Activated T-helper 1 cell treated with anti-CD3 and anti-CD28 coated beads, Interleukin-12 subunit alpha, Interleukin-12 subunit beta, Interleukin-2, Interleukin-4 antibody, amounts not matched to agents 30 ng/mL and 10 ng/mL and 1 ng/mL, durations not matched to agents 14 hours and 24 hours and 36 hours (primary cell): ENCODE data around the gene PPM1N. TPM values are rescaled to one million over a fixed set of nuclear protein-coding genes. Genes with fewer than 3 reads are reported as not detected.

Experiments
- DNase-seq: peaks from one replicate; pipeline ENCODE4 v3.0.0; 2021; ENCODE audit warnings: low spot score
- H3K27ac Mint-ChIP-seq: one replicate; pipeline ENCODE4 v1.8.0; 2021; ENCODE audit warnings: mild to moderate bottlenecking, mixed read lengths
- H3K27me3 Mint-ChIP-seq: one replicate; pipeline ENCODE4 v1.8.0; 2022; ENCODE audit warnings: mild to moderate bottlenecking, moderate library complexity, mixed read lengths; ENCODE audit not compliant: insufficient read depth
- H3K36me3 Mint-ChIP-seq: one replicate; pipeline ENCODE4 v1.8.0; 2021; ENCODE audit warnings: low read depth, mixed read lengths
- H3K4me1 Mint-ChIP-seq: one replicate; pipeline ENCODE4 v1.8.0; 2021; ENCODE audit warnings: low read depth, mixed read lengths
- H3K4me3 Mint-ChIP-seq: one replicate; pipeline ENCODE4 v1.8.0; 2021; ENCODE audit warnings: mild to moderate bottlenecking, moderate library complexity, mixed read lengths
- H3K9me3 Mint-ChIP-seq: one replicate; pipeline ENCODE4 v1.8.0; 2021; ENCODE audit warnings: mixed read lengths
- intact Hi-C: fragments of 100-400 bp; cut with micrococcal nuclease; formaldehyde crosslinking; loops from one replicate; pipeline ENCODE4 v1.15.1; 2024
- total RNA-seq: library from RNA; stranded (reverse); gene quantifications from 2 replicates; pipeline ENCODE4 v1.2.3, GENCODE V29; 2022

The PPM1N gene, protein sequence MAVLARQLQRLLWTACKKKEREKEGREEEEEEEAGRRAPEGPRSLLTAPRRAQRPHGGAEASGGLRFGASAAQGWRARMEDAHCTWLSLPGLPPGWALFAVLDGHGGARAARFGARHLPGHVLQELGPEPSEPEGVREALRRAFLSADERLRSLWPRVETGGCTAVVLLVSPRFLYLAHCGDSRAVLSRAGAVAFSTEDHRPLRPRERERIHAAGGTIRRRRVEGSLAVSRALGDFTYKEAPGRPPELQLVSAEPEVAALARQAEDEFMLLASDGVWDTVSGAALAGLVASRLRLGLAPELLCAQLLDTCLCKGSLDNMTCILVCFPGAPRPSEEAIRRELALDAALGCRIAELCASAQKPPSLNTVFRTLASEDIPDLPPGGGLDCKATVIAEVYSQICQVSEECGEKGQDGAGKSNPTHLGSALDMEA
- total RNA-seq = 1.0 and 1.3 TPM in 2 replicates

DNA sequence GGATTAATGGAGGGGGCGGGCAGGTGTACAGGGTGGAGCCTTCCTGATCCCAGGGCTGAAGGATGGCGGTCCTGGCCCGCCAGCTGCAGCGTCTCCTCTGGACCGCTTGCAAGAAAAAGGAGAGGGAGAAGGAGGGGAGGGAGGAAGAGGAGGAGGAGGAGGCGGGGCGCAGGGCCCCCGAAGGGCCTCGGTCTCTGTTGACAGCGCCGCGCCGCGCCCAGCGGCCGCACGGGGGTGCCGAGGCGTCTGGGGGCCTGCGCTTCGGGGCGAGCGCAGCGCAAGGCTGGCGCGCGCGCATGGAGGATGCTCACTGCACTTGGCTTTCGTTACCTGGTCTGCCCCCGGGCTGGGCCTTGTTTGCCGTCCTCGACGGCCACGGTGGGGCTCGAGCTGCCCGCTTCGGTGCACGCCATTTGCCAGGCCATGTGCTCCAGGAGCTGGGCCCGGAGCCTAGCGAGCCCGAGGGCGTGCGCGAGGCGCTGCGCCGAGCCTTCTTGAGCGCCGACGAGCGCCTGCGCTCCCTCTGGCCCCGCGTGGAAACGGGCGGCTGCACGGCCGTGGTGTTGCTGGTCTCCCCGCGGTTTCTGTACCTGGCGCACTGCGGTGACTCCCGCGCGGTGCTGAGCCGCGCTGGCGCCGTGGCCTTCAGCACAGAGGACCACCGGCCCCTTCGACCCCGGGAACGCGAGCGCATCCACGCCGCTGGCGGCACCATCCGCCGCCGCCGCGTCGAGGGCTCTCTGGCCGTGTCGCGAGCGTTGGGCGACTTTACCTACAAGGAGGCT lies at the start of gene PPM1N:
Gene PPM1N (plus strand): TSS at position 33 of the 785 bp plus-strand sequence. CDS start 30 bp downstream, at position 63.
- H3K4me1 Mint-ChIP-seq = peaks cover 32% of the 10 kb centered on the region
- DNase-seq = peak; percentile 42
- H3K9me3 Mint-ChIP-seq = no peaks in the 10 kb centered on the region
- peaks cover 32% of the 10 kb centered on the region for H3K27me3 Mint-ChIP-seq
- H3K36me3 Mint-ChIP-seq = peaks cover 2% of the 10 kb centered on the region
- H3K27ac Mint-ChIP-seq = peak within 1 kb of the TSS; percentile 71
- H3K4me3 Mint-ChIP-seq = peak within 1 kb of the TSS; percentile 80
- intact Hi-C loops = no loop called here

DNA sequence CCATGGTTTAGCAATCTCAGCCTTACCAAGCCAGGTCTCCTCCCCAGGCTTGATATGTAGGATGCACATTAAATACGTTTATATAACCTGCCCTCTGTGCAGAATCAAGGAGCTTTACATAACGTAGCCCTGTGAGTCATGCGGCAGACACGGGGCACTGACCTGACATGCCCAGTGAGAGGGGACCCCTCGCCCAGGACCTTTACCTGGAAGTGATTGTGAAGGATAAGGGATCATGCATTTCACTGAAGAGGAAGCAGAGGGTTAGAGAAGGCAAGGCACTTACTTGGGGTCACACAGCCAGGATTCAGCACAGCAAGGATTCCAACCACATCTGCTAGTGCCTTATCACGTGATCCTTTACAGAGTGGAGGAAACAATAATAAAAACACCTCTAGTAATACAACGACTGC lies 49.4 kb upstream of the PPM1N start:
- Mint-ChIP-seq H3K4me1 (peaks cover 37% of the 10 kb centered on the region), H3K27ac (peak overlapping the region; percentile 68), H3K27me3 (peaks cover 7% of the 10 kb centered on the region), H3K9me3 (no peaks in the 10 kb centered on the region), H3K36me3 (peaks cover 2% of the 10 kb centered on the region), H3K4me3 (peak overlapping the region; percentile 67)
- DNase-seq = no peak
- intact Hi-C loops = no loop called here

DNA sequence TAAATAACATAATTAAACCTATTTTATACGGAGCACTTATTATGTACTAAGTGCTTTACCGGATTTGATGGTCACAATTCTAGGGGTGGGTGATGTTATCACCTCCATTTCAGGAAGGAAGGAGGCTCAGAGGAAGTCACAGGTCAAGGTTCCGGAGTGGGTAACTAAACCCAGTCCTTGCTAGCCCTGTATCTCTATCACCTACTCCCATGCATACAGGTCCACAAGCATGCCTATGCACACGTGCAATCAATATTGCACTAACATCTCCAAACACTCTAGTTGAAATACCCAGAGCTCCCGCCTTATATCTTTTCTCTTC lies 48.3 kb upstream of the PPM1N start:
- peaks cover 2% of the 10 kb centered on the region for H3K36me3 Mint-ChIP-seq
- H3K4me3 Mint-ChIP-seq = peak overlapping the region; percentile 89
- no peaks in the 10 kb centered on the region for H3K9me3 Mint-ChIP-seq
- peak overlapping the region; percentile 99 for H3K27ac Mint-ChIP-seq
- peaks cover 32% of the 10 kb centered on the region for H3K4me1 Mint-ChIP-seq
- intact Hi-C loops = loop anchor here (1.0 to 2.0 kb wide), 3 partner anchors 11 to 57 kb away; partner anchors contain the start of gene VASP
- H3K27me3 Mint-ChIP-seq = peaks cover 12% of the 10 kb centered on the region
- no peak for DNase-seq

DNA sequence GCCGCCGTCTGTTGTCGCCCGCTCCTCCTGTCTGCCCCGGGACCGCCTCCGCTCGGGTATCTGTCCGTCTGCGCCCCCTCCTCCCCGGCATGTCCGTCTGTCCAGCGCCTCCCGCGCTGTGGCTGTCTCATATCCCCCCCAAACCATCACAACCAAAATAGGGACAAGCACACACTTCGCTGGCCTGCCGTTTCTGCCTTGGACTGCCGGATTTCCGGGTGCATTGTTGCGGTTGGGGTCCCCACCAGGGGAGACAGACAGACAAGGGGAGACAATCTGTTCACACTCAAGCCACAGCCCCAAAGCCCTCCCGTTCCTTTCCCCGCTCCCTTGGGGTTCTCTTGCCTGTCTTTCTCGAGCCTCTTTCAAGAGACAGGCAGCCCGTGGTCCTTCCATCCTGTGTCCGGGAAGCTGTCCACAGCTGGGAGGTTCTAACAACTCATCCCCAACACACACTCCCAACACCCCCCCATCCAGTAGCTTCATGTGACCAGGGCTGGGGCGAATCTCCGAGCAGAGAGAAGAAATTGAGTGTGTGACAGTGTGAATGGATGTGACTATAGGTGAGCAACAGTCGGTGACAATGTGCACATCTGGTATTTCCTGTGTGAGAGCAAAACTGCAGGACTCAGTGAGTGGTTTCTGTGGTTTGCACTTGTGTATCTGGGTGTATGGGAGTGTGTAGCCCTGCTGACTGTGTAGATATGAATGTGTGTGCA lies 47.0 kb upstream of the PPM1N start:
- intact Hi-C loops = loop anchor here (1.0 to 2.0 kb wide), 2 partner anchors 16 to 56 kb away; partner anchors contain the start of genes FOSB and VASP
- peaks cover 38% of the 10 kb centered on the region for H3K4me1 Mint-ChIP-seq

DNA sequence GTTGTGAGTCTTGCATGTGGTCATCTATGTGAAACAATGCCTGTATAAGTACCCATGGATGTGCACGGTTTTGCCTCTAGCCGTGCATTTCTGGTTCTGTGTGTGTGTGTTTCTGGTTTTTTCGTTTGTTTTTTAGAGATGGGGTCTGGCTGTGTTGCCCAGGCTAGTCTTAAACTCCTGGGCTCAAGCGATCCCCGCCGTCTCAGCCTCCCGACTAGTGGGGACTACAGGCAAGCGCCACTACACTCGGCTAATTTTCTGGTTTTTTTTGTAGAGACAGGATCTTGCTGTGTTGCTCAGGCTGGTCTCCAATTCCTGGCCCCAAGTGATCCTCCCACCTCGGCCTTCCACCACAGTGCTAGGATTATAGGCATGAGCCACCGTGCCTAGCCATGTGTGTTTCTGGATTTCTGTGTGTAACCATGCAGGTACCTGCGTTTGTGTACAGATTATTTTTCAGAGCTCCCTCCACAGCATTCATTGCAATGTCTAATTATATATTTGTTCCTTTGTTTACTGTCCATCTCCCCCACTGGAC lies 46.3 kb upstream of the PPM1N start:
- H3K9me3 Mint-ChIP-seq = no peaks in the 10 kb centered on the region
- H3K36me3 Mint-ChIP-seq = peaks cover 2% of the 10 kb centered on the region

More for the DNA sequence above, 47.0 kb upstream of the PPM1N start:
- peak overlapping the region; percentile 75 for H3K4me3 Mint-ChIP-seq
- H3K27ac Mint-ChIP-seq = peak overlapping the region; percentile 92
- peaks cover 2% of the 10 kb centered on the region for H3K36me3 Mint-ChIP-seq
- no peaks in the 10 kb centered on the region for H3K9me3 Mint-ChIP-seq
- peaks cover 17% of the 10 kb centered on the region for H3K27me3 Mint-ChIP-seq
- DNase-seq = peak; percentile 58

DNA sequence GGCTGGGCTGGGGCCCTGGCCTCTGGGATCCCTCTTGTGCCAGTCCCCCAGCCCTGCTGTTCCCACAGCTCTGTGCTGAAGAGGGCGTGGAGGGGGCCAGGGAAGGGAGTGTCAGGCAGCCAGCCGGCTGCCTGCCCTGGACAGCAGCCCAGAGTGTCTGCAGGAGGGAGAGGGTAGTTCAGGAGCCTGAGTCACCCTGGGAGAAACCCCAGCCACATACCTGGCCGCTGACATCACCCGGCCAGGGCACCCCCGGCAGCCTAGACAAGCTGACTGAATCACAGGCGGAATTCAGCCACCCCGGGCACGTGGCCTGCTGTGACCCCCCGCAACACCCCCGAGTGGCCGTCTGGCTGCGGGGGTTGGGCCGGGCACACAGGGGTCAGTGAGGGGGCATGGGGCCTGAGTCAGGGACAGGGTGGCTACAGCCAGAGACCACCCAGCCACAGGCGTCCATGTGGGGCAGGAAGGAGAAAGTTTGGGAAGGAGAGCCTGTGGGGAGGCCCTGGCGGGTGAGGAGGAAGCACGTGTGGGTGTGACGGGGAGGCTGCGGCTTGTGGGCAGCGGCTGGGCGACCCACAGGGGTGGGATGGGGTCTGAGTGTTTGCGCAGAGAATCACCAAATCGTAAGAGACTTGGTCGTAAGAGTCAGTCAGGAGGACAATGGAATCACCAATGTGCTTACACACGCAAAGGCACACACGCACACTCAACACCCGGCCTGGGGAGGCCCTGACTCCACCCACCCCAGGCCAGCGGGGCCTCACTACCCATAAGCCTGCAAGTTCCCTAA lies 42.3 kb upstream of the PPM1N start:
- DNase-seq = no peak
- intact Hi-C loops = no loop called here
- peaks cover 25% of the 10 kb centered on the region for H3K27me3 Mint-ChIP-seq
- no peaks in the 10 kb centered on the region for H3K9me3 Mint-ChIP-seq
- H3K27ac Mint-ChIP-seq = peak overlapping the region; percentile 59
- no peaks in the 10 kb centered on the region for H3K36me3 Mint-ChIP-seq
- H3K4me1 Mint-ChIP-seq = peaks cover 28% of the 10 kb centered on the region
- H3K4me3 Mint-ChIP-seq = no peak overlapping the region

More for the DNA sequence above, 46.3 kb upstream of the PPM1N start:
- Mint-ChIP-seq H3K27me3 (peaks cover 20% of the 10 kb centered on the region), H3K27ac (peak overlapping the region; percentile 92), H3K4me1 (peaks cover 38% of the 10 kb centered on the region), H3K4me3 (peak overlapping the region; percentile 75)
- intact Hi-C loops = loop anchor here (1.0 to 2.0 kb wide), 2 partner anchors 15 to 55 kb away; partner anchors contain the start of genes FOSB and VASP
- DNase-seq = no peak

DNA sequence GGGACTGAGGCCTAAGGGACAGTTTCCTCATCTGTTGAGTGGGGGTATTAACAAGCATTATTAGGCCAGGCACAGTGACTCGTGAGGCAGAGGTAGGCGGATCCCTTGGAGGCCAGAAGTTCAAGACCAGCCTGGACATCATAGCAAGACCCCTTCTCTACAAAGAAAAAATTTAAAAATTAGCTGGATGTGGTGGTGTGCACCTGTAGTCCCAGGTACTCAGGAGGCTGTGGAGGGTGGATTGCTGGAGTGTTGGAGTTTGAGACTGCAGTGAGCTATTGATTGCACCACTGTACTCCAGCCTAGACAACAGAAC lies 41.8 kb upstream of the PPM1N start:
- no peaks in the 10 kb centered on the region for H3K36me3 Mint-ChIP-seq
- no peak for DNase-seq
- H3K27me3 Mint-ChIP-seq = peaks cover 23% of the 10 kb centered on the region
- no peak overlapping the region for H3K4me3 Mint-ChIP-seq
- H3K9me3 Mint-ChIP-seq = no peaks in the 10 kb centered on the region
- intact Hi-C loops = no loop called here
- H3K27ac Mint-ChIP-seq = no peak overlapping the region
- peaks cover 23% of the 10 kb centered on the region for H3K4me1 Mint-ChIP-seq

DNA sequence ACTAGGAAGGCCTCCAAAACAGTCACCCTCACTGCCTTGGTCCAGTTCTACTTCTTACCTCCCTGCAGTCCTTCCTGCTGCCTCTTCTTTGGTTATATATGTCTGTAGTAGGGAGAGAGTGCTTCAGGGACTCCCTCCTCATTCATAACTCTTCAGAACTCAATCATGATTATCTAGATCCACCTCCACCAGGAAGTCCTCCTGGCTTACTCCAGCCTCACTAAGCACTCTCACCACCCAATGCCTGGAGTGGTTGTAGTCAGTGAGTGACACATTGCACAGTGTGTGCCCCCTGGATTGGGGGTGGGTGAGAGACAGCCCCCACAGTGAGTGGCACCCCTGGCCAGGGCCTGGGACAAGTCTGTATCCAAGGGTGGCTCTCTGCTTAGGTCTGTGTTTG lies 40.5 kb upstream of the PPM1N start:
- no peaks in the 10 kb centered on the region for H3K36me3 Mint-ChIP-seq
- H3K4me3 Mint-ChIP-seq = no peak overlapping the region
- H3K27ac Mint-ChIP-seq = no peak overlapping the region
- peaks cover 21% of the 10 kb centered on the region for H3K27me3 Mint-ChIP-seq
- peaks cover 13% of the 10 kb centered on the region for H3K4me1 Mint-ChIP-seq
- intact Hi-C loops = no loop called here
- DNase-seq = no peak
- no peaks in the 10 kb centered on the region for H3K9me3 Mint-ChIP-seq

DNA sequence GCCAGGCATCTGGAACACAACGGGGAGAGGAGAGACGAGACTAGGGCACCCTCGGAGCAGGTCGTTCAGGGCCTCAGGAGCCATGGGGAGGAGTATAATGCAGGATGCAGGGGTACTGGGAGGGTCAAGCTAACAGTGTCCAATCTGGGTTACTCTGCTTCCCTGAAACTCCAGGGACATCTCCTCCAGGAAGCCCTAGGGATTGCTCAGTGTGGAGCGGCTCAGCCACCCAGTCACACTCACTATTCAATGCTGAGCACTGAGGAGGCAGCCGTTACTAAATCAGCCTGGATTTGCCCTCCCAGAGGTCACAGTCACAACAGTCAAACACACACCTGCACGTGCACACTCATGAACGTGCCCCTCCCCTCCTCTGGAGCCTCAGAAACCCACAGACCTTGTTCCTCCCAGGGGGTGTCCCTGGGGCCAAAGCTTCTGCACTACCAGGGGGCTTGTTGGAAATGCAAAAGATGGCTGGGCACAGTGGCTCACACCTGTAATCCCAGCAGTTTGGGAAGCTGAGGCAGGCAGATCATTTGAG lies 37.4 kb upstream of the PPM1N start:
- Mint-ChIP-seq H3K27me3 (peaks cover 12% of the 10 kb centered on the region), H3K36me3 (no peaks in the 10 kb centered on the region), H3K4me1 (peaks cover 7% of the 10 kb centered on the region), H3K27ac (no peak overlapping the region), H3K9me3 (no peaks in the 10 kb centered on the region), H3K4me3 (no peak overlapping the region)
- DNase-seq = no peak
- intact Hi-C loops = no loop called here

DNA sequence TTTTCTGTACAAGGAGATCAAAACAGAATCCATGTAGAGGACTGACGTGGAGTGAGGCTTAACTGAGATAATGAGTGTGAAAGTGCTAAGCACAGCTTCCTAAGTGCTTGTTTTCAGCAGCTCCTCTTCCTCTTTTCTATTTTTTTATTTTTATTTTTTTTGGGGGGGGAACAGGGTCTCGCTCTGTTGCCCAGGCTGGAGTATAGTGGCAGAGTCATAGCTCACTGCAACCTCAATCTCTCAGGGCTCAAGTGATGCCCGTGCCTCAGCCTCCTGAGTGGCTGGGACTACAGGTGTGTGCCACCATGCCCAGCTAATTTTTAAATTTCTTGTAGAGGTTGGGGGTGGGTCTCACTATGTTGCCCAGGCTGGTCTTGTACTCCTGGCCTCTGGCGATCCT lies 36.1 kb upstream of the PPM1N start:
- no peaks in the 10 kb centered on the region for H3K36me3 Mint-ChIP-seq
- H3K4me1 Mint-ChIP-seq = peaks cover 3% of the 10 kb centered on the region
- H3K4me3 Mint-ChIP-seq = no peak overlapping the region

DNA sequence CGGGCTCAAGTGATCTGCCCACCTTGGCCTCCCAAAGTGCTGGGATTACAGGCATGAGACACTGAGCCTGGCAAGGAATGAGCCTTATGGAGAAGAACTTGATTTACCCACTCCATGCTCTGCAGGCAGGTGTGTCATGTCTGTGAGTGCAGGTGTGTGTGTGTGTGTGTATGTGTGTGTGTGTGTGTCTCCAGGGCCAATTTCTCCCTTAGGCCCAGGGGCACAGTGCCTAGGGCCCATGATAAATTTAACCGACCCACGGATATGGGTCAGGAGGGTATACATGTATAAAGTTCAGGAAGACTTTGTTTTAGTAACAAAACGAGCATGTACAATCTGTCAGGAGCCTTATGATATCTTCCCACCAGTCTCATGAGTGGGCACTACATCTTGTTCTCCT lies 35.0 kb upstream of the PPM1N start:
- no peaks in the 10 kb centered on the region for H3K9me3 Mint-ChIP-seq
- no peaks in the 10 kb centered on the region for H3K36me3 Mint-ChIP-seq
- no peak overlapping the region for H3K4me3 Mint-ChIP-seq
- no peak overlapping the region for H3K27ac Mint-ChIP-seq
- peaks cover 11% of the 10 kb centered on the region for H3K4me1 Mint-ChIP-seq
- H3K27me3 Mint-ChIP-seq = peaks cover 9% of the 10 kb centered on the region
- no peak for DNase-seq
- intact Hi-C loops = no loop called here

More for the DNA sequence above, 36.1 kb upstream of the PPM1N start:
- intact Hi-C loops = no loop called here
- H3K27me3 Mint-ChIP-seq = peaks cover 9% of the 10 kb centered on the region
- no peaks in the 10 kb centered on the region for H3K9me3 Mint-ChIP-seq
- DNase-seq = no peak
- no peak overlapping the region for H3K27ac Mint-ChIP-seq

DNA sequence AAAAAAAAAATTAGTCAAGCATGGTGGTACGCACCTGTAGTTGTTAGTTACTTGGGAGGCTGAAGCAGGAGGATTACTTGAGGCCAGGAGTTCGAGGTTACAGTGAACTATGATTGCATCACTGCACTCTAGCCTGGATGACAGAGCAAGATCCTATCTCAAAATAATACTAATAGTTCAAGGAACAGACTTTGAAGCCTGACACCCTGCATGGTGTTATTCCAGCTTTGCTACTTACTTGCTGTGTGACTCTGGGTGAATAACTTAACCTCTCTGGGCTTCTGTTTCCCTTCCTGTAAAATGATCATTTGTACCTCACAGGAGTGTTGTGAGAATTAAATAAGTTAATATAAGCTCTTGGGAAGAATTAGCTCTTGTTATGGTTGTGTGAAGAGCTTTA lies 34.0 kb upstream of the PPM1N start:
- H3K9me3 Mint-ChIP-seq = no peaks in the 10 kb centered on the region
- intact Hi-C loops = no loop called here
- H3K4me3 Mint-ChIP-seq = no peak overlapping the region
- H3K36me3 Mint-ChIP-seq = no peaks in the 10 kb centered on the region
- H3K27me3 Mint-ChIP-seq = peaks cover 9% of the 10 kb centered on the region
- DNase-seq = no peak
- H3K27ac Mint-ChIP-seq = no peak overlapping the region
- peaks cover 15% of the 10 kb centered on the region for H3K4me1 Mint-ChIP-seq
